Fibroblast of mammary gland (primary cell): ENCODE measurements around the gene WDR27.

Source experiments
- DNase-seq: peaks from one replicate; pipeline ENCODE4 v3.0.0-alpha.2; 2010; ENCODE audit warnings: low read depth
- H3K4me3 ChIP-seq: 2 replicates; pipeline ENCODE4 v1.5.1; 2011; ENCODE audit warnings: low read depth, mild to moderate bottlenecking, low read length, moderate library complexity; ENCODE audit not compliant: control insufficient read depth
- TF ChIP-seq, protein P1 (sequence below): conservative IDR thresholded peaks from 2 replicates; pipeline ENCODE4 v1.5.1; 2011; ENCODE audit warnings: low read depth, low read length, inconsistent platforms; ENCODE audit not compliant: control insufficient read depth, insufficient read depth

The WDR27 gene

DNA sequence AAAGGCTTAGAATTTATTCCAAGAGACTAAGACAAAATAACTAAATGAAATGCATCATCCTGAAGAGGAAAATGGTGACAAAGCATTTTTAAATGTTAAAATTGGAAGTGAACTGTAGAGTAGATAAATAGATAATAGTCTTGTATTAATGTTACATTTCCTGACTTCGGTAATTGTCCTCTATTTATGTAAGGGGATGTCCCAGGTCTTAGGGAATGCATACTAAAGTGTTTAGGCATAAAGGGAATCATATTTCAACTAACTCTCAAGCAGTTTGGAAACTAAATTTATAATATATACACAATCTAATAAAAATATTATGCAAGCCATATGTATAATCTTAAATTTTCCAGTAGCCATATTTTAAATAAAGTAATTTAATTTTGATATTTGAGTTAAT is 159.3 kb downstream of the WDR27 start:
- H3K4me3 ChIP-seq = no peak overlapping the region
- no peak for DNase-seq
- TF ChIP-seq, protein P1, sequence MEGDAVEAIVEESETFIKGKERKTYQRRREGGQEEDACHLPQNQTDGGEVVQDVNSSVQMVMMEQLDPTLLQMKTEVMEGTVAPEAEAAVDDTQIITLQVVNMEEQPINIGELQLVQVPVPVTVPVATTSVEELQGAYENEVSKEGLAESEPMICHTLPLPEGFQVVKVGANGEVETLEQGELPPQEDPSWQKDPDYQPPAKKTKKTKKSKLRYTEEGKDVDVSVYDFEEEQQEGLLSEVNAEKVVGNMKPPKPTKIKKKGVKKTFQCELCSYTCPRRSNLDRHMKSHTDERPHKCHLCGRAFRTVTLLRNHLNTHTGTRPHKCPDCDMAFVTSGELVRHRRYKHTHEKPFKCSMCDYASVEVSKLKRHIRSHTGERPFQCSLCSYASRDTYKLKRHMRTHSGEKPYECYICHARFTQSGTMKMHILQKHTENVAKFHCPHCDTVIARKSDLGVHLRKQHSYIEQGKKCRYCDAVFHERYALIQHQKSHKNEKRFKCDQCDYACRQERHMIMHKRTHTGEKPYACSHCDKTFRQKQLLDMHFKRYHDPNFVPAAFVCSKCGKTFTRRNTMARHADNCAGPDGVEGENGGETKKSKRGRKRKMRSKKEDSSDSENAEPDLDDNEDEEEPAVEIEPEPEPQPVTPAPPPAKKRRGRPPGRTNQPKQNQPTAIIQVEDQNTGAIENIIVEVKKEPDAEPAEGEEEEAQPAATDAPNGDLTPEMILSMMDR = no peak

- no peak overlapping the region for H3K4me3 ChIP-seq
- DNase-seq = peak; percentile 56
- TF ChIP-seq, protein P1 = no peak
Observed at GRCh38 chr6:169539176-169539897, 162.5 kb downstream of the WDR27 start.

- H3K4me3 ChIP-seq = no peak overlapping the region
- TF ChIP-seq, protein P1 = no peak
- DNase-seq = peak; percentile 83
Observed at GRCh38 chr6:169536446-169537170, 165.2 kb downstream of the WDR27 start.

DNA sequence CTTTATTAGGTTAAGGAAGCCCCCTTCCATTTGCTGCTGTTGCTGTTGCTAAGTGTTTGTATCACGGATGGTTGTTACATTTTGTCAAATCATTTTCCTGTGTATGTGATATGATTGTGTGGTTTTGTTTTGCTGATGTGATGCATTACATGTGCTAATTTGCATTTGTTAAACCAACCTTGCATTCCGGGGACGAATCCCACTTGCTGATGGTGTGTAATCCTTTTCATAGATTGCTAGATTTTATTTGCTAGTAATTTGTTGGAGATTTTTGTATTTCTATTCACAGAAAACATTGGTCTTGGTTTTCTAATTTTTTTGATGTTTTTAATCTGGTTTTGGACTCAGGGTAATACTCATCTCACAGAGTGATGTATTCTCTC is 167.8 kb downstream of the WDR27 start:
- DNase-seq = no peak
- no peak overlapping the region for H3K4me3 ChIP-seq
- TF ChIP-seq, protein P1 = no peak

DNA sequence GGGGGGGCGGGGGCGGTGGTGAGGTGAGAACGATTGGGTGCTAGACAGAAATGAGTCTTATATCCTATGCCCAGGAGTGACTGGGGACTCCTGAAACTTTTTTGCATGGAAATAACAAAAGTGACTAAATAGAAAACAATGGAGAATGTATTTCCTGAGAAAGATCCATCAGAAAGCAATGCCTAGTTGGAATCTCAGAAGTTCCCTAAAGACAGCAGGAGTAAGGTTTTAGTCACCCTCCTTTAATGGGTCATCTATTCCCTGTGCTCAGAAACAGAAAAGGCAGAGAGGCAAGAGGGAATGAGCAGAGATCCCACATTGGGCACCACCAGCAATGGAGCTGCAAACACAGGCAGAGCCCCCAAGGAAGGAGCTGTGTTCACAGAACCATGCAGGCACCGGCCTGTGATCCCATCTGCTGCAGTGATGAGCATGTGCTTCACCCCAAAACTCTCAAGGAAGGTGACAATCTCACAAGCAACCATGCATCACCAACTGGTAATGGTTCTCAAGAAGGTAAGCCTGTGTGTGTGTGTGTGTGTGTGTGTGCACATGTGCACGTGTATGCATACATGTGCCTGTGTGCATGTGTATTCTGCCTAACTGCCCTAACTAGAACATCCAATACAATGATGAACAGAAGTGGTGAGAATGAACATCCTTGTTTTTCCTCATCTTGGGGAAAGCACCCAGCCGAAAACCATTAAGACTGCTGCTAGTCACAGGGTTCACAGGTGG is 168.4 kb downstream of the WDR27 start:
- DNase-seq = no peak
- TF ChIP-seq, protein P1 = no peak
- H3K4me3 ChIP-seq = no peak overlapping the region

DNA sequence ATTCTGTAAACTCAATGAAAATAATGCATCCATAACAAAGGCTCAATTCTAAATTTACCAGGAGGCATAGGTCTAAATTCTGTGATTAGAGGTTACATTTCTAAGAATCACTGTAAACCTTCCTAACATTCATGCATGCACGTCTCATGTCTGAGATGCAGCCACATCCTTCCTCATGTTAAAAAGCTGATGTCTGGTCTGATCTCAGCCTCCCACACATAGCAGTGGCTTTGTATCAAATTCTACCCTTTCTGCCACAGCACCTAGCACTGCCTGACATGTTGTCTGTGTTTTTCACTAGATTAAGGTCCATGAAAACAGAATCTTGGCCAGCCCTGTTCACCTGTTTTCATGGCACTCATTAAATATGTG is 171.1 kb downstream of the WDR27 start:
- no peak overlapping the region for H3K4me3 ChIP-seq
- DNase-seq = no peak
- TF ChIP-seq, protein P1 = no peak
